B cell (primary cell): ENCODE measurements around the gene CYP27B1. TPM values are rescaled to one million over a fixed set of nuclear protein-coding genes. Genes with fewer than 3 reads are reported as not detected.

ENCODE experiments used
- ATAC-seq: fragments of 200-7000 bp; cut with Tn5 transposase; one replicate; pipeline ENCODE4 v1.10.0; 2021; ENCODE audit warnings: low read depth, mild to moderate bottlenecking, moderate number of reproducible peaks, moderate library complexity
- CTCF ChIA-PET: fragments of 350-600 bp; sonication (Branson Sonifier 250); formaldehyde crosslinking; loops from one replicate; lab custom pipeline; 2021; ENCODE audit warnings: antibody characterized with exemption, inconsistent platforms; lab: Charles Lee
- POLR2A ChIA-PET: fragments of 350-600 bp; sonication (Branson Sonifier 250); formaldehyde crosslinking; loops from one replicate; lab custom pipeline; 2021; ENCODE audit warnings: antibody characterized with exemption; lab: Charles Lee
- DNase-seq: peaks from one replicate; pipeline ENCODE4 v3.0.0; 2013
- H2AFZ ChIP-seq: 2 replicates; pipeline ENCODE4 v1.6.1; 2012; ENCODE audit warnings: mild to moderate bottlenecking, low read depth, low read length; ENCODE audit not compliant: insufficient read depth, poor library complexity, severe bottlenecking
- H3K27ac ChIP-seq, 2 donors: 1 replicate in 1 of 2; 2 replicates in 1 of 2; pipeline ENCODE4 v1.5.1; 2012 to 2013; ENCODE audit warnings: low read length in 2 of 2, mild to moderate bottlenecking in 2 of 2, moderate library complexity in 1 of 2
- H3K27me3 ChIP-seq, 4 experiments: fragments of 200-600 bp in 1 of 4; sonication (generic) in 1 of 4; replicated peaks in 1 of 4; 1 replicate in 2 of 4; 2 replicates in 2 of 4; pipeline versions ENCODE4 v1.6.1 to v1.7.0; 2013 to 2016; ENCODE audit warnings: low read length in 3 of 4, mild to moderate bottlenecking in 2 of 4, mixed read lengths in 1 of 4, moderate library complexity in 1 of 4; ENCODE audit not compliant: insufficient read depth in 4 of 4, control insufficient read depth in 3 of 4; ENCODE audit errors: control extremely low read depth in 1 of 4
- H3K36me3 ChIP-seq, 2 experiments: replicated peaks in 1 of 2; 1 replicate in 1 of 2; 2 replicates in 1 of 2; pipeline versions ENCODE4 v1.6.1 to v1.7.1; 2013; ENCODE audit warnings: low read length in 1 of 2; ENCODE audit not compliant: insufficient read depth in 2 of 2, control insufficient read depth in 1 of 2; ENCODE audit errors: control extremely low read depth in 1 of 2, extremely low read depth in 1 of 2
- H3K4me1 ChIP-seq, 2 donors: fragments of 200-600 bp in 1 of 2; sonication (generic) in 1 of 2; 1 replicate in 1 of 2; 2 replicates in 1 of 2; pipeline versions ENCODE4 v1.5.1 to v1.6.1; 2013 to 2017; ENCODE audit warnings: low read length in 2 of 2; ENCODE audit not compliant: control insufficient read depth in 2 of 2, insufficient read depth in 2 of 2
- H3K4me2 ChIP-seq: replicated peaks from 2 replicates; pipeline ENCODE3; 2012; ENCODE audit warnings: mild to moderate bottlenecking, low read depth, low read length; ENCODE audit not compliant: poor library complexity, severe bottlenecking
- H3K4me3 ChIP-seq, 5 experiments: fragments of 200-600 bp in 1 of 5; sonication (generic) in 1 of 5; 1 replicate in 3 of 5; 2 replicates in 2 of 5; pipeline versions ENCODE4 v1.5.1 to v1.7.0; 2011 to 2016; ENCODE audit warnings: low read length in 4 of 5, mild to moderate bottlenecking in 4 of 5, low read depth in 2 of 5, control low read depth in 1 of 5, moderate library complexity in 1 of 5; ENCODE audit not compliant: insufficient read depth in 1 of 5; ENCODE audit errors: control extremely low read depth in 1 of 5, extremely low read depth in 1 of 5
- H3K79me2 ChIP-seq: fragments of 200-600 bp; sonication (generic); one replicate; pipeline ENCODE4 v1.6.0; 2016; ENCODE audit warnings: low read length; ENCODE audit not compliant: control insufficient read depth, insufficient read depth
- H3K9ac ChIP-seq: fragments of 200-600 bp; sonication (generic); 2 replicates; pipeline ENCODE4 v1.6.1; 2017; ENCODE audit warnings: mild to moderate bottlenecking, low read length, moderate library complexity
- H3K9me3 ChIP-seq, 3 donors: one replicate each; pipeline versions ENCODE4 v1.6.1 to v1.7.1; 2013; ENCODE audit warnings: low read length in 2 of 3; ENCODE audit not compliant: control insufficient read depth in 2 of 3, insufficient read depth in 1 of 3; ENCODE audit errors: control extremely low read depth in 1 of 3
- H4K20me1 ChIP-seq: 2 replicates; pipeline ENCODE4 v1.6.0; 2012; ENCODE audit warnings: mild to moderate bottlenecking, low read length; ENCODE audit not compliant: insufficient read depth, control insufficient read depth, poor library complexity, severe bottlenecking
- H3K27ac Mint-ChIP-seq: one replicate; pipeline ENCODE4 v1.8.0; 2021; ENCODE audit warnings: mixed read lengths
- H3K27me3 Mint-ChIP-seq: one replicate; pipeline ENCODE4 v1.8.0; 2021; ENCODE audit warnings: mixed read lengths
- H3K4me1 Mint-ChIP-seq: one replicate; pipeline ENCODE4 v1.8.0; 2021; ENCODE audit warnings: mixed read lengths
- H3K4me3 Mint-ChIP-seq: one replicate; pipeline ENCODE4 v1.8.0; 2021; ENCODE audit warnings: mixed read lengths
- H3K9me3 Mint-ChIP-seq: one replicate; pipeline ENCODE4 v1.8.0; 2022; ENCODE audit warnings: mixed read lengths; ENCODE audit not compliant: insufficient read depth
- CTCF ChIP-seq: fragments of 200-600 bp; IDR thresholded peaks from one replicate; pipeline ENCODE4 v1.8.0; 2022; ENCODE audit warnings: antibody characterized with exemption, mild to moderate bottlenecking
- EZH2 ChIP-seq: IDR thresholded peaks from 2 replicates; pipeline ENCODE4 v1.6.1; 2012; ENCODE audit warnings: borderline replicate concordance, low read depth, mild to moderate bottlenecking, moderate library complexity, low read length; ENCODE audit not compliant: insufficient read depth, poor library complexity, severe bottlenecking
- WGBS: methylation state at CpG from one replicate; pipeline ENCODE4 v1.1.5; 2013; ENCODE audit warnings: missing lambda C conversion rate; ENCODE audit not compliant: insufficient coverage; 5-methylcytosine and 5-hydroxymethylcytosine counted together
- intact Hi-C: fragments of 100-400 bp; cut with micrococcal nuclease; formaldehyde crosslinking; loops from one replicate; pipeline ENCODE4 v1.10.0; 2022
- polyA plus RNA-seq: library from polyadenylated mRNA; depleted of rRNA; stranded (reverse); fragments of >200 nt; gene quantifications from 2 replicates; pipeline ENCODE4 v1.2.3, GENCODE V29; 2012
- total RNA-seq, 2 donors: library from RNA; stranded (reverse); fragments of 120-200 nt in 1 of 2; gene quantifications; 1 replicate in 1 of 2; 2 replicates in 1 of 2; pipeline versions ENCODE4 v1.2.3 to v1.2.4, GENCODE V29; 2013 to 2022

Gene CYP27B1
- total and polyA plus RNA-seq, 2 donors (not counting 1 experiment from before 2014, with no cell fraction given), result 0.66 to 0.79 TPM

GRCh38 chr12:57744777-57745484, 21.9 kb downstream of the CYP27B1 start, which contains the start of gene TSPAN31:
Gene TSPAN31 (plus strand): TSS chr12:57745039. CDS start chr12:57745155, 116 bp downstream.
- DNase-seq (peak; percentile 97), ATAC-seq (peak; percentile 86)
- H3K36me3 ChIP-seq, result peaks cover 2 to 36% of the 10 kb centered on the region in 2 experiments
- H2AFZ ChIP-seq, result peak within 1 kb of the TSS; percentile 74
- H3K4me1 ChIP-seq, result peaks cover 33 to 52% of the 10 kb centered on the region in 2 donors
- H3K4me3 ChIP-seq, result peak within 1 kb of the TSS; percentile 68 to 90 (median 86)
- peak within 1 kb of the TSS; percentile 80 to 94 for H3K27ac ChIP-seq
- intact Hi-C loops, result loop anchor here (1.0 to 5.0 kb wide), 4 partner anchors 7 to 113 kb away; partner anchors contain the start of genes B4GALNT1, CDK4, OS9 and TSFM
- Mint-ChIP-seq H3K9me3 (no peaks in the 10 kb centered on the region), H3K4me3 (peak within 1 kb of the TSS; percentile 92), H3K27ac (peak within 1 kb of the TSS; percentile 91), H3K4me1 (peaks cover 44% of the 10 kb centered on the region), H3K27me3 (no peaks in the 10 kb centered on the region)
- H3K79me2 ChIP-seq, result peaks cover 51% of the 10 kb centered on the region
- under 1% methylated on average over 21 of the region's 29 CpGs for WGBS
- H3K9me3 ChIP-seq, result no peaks in the 10 kb centered on the region
- peaks cover 11% of the 10 kb centered on the region for H4K20me1 ChIP-seq
- TF ChIP-seq EZH2 (no peak), CTCF (no peak)
- peak within 1 kb of the TSS; percentile 91 for H3K4me2 ChIP-seq
- no peaks in the 10 kb centered on the region for H3K27me3 ChIP-seq
- CTCF ChIA-PET, result interaction anchor here (0.6 to 1.5 kb wide), 4 partner anchors 11 to 331 kb away, joined by 3 to 10 read pairs (median 6); no protein-coding TSS in a partner anchor
- POLR2A ChIA-PET, result interaction anchor here (0.6 to 1.3 kb wide), 4 partner anchors 9 to 1109 kb away, joined by 3 to 7 read pairs (median 6); no protein-coding TSS in a partner anchor
- peak within 1 kb of the TSS; percentile 94 for H3K9ac ChIP-seq
